Activated CD4-positive, alpha-beta T cell treated with anti-CD3 and anti-CD28 coated beads, Interleukin-2, amount 10 ng/mL, durations not matched to agents 24 days and 14 days (primary cell): ENCODE data around the gene SLC43A3. TPM values are rescaled to one million over a fixed set of nuclear protein-coding genes. Genes with fewer than 3 reads are reported as not detected.
A peak's percentile ranks its signal among the peaks of the same experiment; 100 is the strongest.

Experiments
- DNase-seq: peaks from one replicate; pipeline ENCODE4 v3.0.0; 2022
- H3K27ac Mint-ChIP-seq: one replicate; pipeline ENCODE4 v1.8.0; 2022; ENCODE audit warnings: mild to moderate bottlenecking, mixed read lengths
- H3K27me3 Mint-ChIP-seq: one replicate; pipeline ENCODE4 v1.8.0; 2022; ENCODE audit warnings: mixed read lengths
- H3K36me3 Mint-ChIP-seq: one replicate; pipeline ENCODE4 v1.8.0; 2022; ENCODE audit warnings: low read depth, mild to moderate bottlenecking, mixed read lengths
- H3K4me1 Mint-ChIP-seq: one replicate; pipeline ENCODE4 v1.8.0; 2021; ENCODE audit warnings: mixed read lengths
- H3K4me3 Mint-ChIP-seq: one replicate; pipeline ENCODE4 v1.8.0; 2022; ENCODE audit warnings: mild to moderate bottlenecking, moderate library complexity, mixed read lengths
- H3K9me3 Mint-ChIP-seq: one replicate; pipeline ENCODE4 v1.8.0; 2021; ENCODE audit warnings: mixed read lengths
- intact Hi-C: fragments of 100-400 bp; cut with micrococcal nuclease; formaldehyde crosslinking; loops from one replicate; pipeline ENCODE4 v1.15.1; 2023
- total RNA-seq: library from RNA; stranded (reverse); gene quantifications from 2 replicates; pipeline ENCODE4 v1.2.3, GENCODE V29; 2022

Gene SLC43A3
- 255 and 261 TPM in 2 replicates for total RNA-seq

DNA sequence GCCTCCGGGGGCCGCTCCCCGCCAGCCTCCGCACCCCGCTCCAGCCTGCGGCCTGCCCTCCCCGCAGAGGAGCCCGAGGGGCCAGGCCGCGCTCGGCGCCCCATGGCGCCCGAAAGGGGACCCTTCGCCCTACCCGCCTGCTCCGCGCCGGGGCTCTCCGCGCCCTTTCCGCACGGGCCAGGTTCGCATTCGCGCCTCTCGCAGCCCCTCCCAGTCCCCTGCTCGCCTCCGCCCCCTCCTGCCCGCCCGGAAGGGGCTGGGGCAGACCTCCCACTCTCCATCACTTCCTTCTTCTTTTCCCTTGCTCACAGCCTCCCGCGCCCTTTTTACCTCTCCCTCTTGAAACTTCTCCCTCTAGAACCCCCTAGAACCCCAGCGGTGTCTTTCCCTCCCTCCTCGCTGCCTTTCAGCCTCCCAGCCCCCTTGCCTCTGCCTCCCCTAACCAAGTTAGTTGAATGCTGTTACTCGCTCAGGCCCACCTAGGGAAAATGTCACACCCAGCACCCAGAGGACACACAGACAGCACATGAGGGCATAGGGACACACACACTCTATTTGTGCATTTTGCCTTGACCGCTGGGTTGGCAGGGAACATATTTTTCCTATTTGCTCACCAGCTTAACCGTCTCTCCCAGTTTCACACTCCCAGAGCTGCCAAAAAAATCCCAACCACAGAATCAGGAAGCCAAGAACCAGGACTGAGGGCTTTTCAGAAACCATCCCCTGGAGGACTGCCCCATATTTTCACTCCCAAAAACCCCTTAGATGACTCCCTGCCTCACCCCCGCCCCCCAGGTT lies at the start of gene SLC43A3:
TSS of gene SLC43A3 (minus strand) at position 193 of the 798 bp plus-strand sequence. CDS start 949 bp downstream, outside the sequence.
- Mint-ChIP-seq H3K4me1 (peaks cover 43% of the 10 kb centered on the region), H3K4me3 (peak within 1 kb of the TSS; percentile 96), H3K27ac (peak within 1 kb of the TSS; percentile 95), H3K9me3 (no peaks in the 10 kb centered on the region), H3K36me3 (peaks cover 48% of the 10 kb centered on the region), H3K27me3 (peaks cover 9% of the 10 kb centered on the region)
- peak; percentile 91 for DNase-seq
- intact Hi-C loops: loop anchor here (1.0 to 10.0 kb wide), 3 partner anchors 230 to 1148 kb away; partner anchors contain the start of genes CLP1 and LPXN

DNA sequence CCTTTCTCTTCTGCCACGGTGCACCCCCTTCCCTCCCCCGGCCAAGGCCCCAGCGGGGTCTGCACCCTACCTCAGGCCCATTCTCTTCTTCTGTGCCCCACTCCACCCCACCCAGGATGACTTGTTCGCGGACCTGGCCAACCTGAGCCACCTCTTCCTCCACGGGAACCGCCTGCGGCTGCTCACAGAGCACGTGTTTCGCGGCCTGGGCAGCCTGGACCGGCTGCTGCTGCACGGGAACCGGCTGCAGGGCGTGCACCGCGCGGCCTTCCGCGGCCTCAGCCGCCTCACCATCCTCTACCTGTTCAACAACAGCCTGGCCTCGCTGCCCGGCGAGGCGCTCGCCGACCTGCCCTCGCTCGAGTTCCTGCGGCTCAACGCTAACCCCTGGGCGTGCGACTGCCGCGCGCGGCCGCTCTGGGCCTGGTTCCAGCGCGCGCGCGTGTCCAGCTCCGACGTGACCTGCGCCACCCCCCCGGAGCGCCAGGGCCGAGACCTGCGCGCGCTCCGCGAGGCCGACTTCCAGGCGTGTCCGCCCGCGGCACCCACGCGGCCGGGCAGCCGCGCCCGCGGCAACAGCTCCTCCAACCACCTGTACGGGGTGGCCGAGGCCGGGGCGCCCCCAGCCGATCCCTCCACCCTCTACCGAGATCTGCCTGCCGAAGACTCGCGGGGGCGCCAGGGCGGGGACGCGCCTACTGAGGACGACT lies 49.3 kb upstream of the SLC43A3 start:
- Mint-ChIP-seq H3K4me3 (peak overlapping the region; percentile 67), H3K27ac (no peak overlapping the region), H3K4me1 (peaks cover 19% of the 10 kb centered on the region), H3K27me3 (peaks cover 53% of the 10 kb centered on the region), H3K36me3 (no peaks in the 10 kb centered on the region), H3K9me3 (no peaks in the 10 kb centered on the region)
- DNase-seq: peak; percentile 67
- intact Hi-C loops: no loop called here

DNA sequence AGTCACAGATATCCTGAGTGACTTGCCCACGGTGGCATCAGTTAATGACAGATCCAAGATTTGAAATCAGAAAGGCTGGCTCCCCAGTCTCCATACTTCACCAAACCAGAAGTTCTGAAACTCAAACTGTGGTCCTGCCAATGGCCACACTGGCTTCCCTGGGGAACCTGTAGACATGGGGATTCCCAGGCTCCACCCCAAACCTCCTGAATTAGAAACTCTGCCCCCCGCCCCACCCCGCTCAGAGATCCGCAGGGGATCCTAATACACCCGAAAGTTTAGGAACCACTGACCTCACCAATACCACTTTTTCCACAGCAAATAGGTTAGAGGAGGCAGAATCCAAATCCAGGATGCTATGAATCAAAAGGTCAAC lies 48.7 kb upstream of the SLC43A3 start:
- intact Hi-C loops: no loop called here
- Mint-ChIP-seq H3K27ac (no peak overlapping the region), H3K9me3 (no peaks in the 10 kb centered on the region), H3K4me1 (peaks cover 19% of the 10 kb centered on the region), H3K4me3 (peak overlapping the region; percentile 67), H3K36me3 (no peaks in the 10 kb centered on the region), H3K27me3 (peaks cover 51% of the 10 kb centered on the region)
- no peak for DNase-seq

DNA sequence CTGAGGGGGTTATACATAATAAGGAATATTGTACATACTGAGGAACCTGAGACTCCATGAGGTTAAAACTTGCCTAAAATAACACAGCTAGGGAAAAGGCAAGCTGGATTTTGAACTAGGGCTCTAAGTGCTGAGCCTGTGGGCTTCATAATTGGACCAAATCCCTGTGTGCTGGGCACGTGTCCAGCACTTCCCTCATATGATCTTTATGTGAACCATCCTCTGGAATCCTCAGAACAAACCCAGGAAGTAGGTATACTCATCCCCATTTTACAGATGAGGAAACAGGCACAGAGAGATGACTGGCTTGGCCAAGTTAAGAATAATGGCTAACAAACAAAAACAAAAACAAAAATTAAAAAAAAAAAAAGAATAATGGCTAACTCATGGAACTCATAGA lies 48.3 kb upstream of the SLC43A3 start:
- intact Hi-C loops: no loop called here
- Mint-ChIP-seq H3K27me3 (peaks cover 48% of the 10 kb centered on the region), H3K36me3 (no peaks in the 10 kb centered on the region), H3K27ac (no peak overlapping the region), H3K9me3 (no peaks in the 10 kb centered on the region), H3K4me3 (no peak overlapping the region), H3K4me1 (peaks cover 18% of the 10 kb centered on the region)
- DNase-seq: no peak

DNA sequence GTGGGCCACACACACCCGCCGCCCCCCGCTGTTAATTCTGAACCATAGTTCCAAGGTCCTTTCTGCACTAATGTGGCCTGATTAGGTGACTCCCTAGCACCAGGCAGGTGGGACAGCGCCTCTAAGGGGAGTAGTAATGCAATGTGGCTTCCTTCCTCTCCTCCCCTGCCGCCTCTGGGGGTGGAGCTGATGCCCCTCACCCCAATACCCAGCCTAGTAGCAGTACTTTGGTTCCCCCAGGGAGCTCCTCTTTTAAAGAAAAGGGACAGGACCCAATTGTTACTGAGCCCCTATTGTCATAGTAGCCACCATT lies 47.8 kb upstream of the SLC43A3 start:
- no peaks in the 10 kb centered on the region for H3K36me3 Mint-ChIP-seq
- no peaks in the 10 kb centered on the region for H3K9me3 Mint-ChIP-seq
- no peak overlapping the region for H3K27ac Mint-ChIP-seq
- no peak overlapping the region for H3K4me3 Mint-ChIP-seq
- H3K27me3 Mint-ChIP-seq: peaks cover 46% of the 10 kb centered on the region
- intact Hi-C loops: no loop called here
- H3K4me1 Mint-ChIP-seq: peaks cover 16% of the 10 kb centered on the region
- DNase-seq: no peak

DNA sequence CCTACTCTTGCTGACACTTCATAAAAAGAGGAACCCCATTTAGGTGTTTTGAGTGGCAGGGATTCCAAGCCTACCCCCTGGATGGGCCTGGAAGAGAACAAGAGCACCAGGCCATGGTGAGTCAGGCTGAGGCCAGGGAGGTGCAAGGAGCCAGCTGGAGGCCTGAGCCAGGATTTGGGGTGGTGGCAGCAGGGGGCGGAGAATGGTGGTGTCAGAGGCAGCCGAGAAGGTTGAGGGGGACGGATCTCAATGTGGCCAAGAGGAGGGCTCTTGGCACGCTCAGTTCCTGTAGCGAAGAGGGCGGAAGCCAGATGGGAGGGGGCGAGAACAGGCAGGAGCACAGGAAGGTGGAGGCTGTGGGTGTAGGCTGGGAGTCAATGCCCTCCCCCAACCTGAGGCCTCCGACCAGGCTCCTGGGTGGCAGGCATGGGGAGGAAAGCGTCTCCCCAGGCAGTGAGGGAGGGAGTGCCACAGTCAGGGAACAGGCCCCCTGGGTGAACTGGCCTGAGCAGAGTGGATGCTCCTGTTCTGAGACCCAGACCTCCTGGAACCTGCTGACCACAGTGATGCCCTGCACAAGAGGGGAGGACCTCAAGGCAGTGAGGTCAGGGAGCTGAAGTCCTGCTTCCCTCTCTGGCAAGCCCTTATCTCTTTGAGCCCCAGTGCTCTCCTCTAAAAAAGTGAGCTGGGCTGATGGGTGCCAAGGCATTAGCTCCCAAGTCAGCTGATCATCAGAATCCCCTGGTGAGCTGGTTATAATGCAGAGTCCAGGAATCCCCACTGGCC lies 47.3 kb upstream of the SLC43A3 start:
- H3K36me3 Mint-ChIP-seq: no peaks in the 10 kb centered on the region
- peak overlapping the region; percentile 70 for H3K27ac Mint-ChIP-seq
- DNase-seq: peak; percentile 80
- peak overlapping the region; percentile 44 for H3K4me3 Mint-ChIP-seq
- H3K4me1 Mint-ChIP-seq: peaks cover 16% of the 10 kb centered on the region
- intact Hi-C loops: no loop called here
- no peaks in the 10 kb centered on the region for H3K9me3 Mint-ChIP-seq
- peaks cover 41% of the 10 kb centered on the region for H3K27me3 Mint-ChIP-seq

DNA sequence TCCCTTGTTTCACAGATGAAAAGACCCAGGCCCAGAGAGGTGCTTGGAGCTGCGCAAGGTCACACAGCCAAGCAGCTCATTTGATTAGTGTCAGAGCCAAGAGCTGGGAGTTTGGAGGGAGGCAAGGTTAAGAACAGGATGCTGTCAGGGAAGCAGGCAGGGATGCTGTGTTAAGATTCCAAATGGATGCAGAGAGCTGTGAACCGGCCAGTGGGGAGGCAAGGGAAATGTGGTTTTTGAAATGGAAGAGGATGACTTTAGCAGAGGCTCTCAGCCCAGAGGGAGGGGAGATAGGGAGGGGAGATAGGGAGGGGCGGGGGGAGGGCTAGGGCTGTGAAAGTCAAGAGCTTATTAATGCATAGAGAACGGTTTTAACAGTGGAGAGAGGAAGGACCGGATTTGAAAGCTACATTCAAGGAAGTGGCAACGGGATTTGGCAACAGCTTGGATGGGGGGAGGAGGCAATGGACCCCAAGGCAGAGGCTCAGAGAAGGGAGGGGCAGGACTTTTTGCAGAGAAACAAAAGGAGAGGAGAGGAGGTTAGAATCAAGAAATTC lies 46.4 kb upstream of the SLC43A3 start:
- DNase-seq: no peak
- Mint-ChIP-seq H3K9me3 (no peaks in the 10 kb centered on the region), H3K4me1 (peaks cover 16% of the 10 kb centered on the region), H3K4me3 (no peak overlapping the region), H3K27me3 (peaks cover 39% of the 10 kb centered on the region), H3K27ac (no peak overlapping the region), H3K36me3 (no peaks in the 10 kb centered on the region)
- intact Hi-C loops: no loop called here

DNA sequence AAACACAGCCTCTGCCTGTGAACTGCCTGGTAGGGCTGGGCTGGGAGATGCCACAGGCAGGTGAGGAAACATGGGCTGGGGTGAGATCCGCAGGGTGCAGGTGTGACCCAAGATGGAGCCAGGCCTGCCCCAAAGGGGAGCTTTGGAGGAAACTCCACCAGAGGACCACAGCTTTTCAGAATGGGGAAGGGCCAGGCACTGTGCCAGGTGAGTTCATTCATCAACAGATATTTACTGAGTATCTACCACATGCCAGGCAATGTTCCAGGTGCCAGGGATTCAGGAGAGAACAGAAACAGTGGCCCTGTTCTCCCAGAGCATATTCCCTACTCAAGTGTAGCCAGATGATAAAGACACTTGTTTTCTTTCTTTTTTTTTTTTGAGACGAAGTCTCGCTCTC lies 44.6 kb upstream of the SLC43A3 start:
- no peaks in the 10 kb centered on the region for H3K36me3 Mint-ChIP-seq
- H3K27ac Mint-ChIP-seq: no peak overlapping the region
- intact Hi-C loops: no loop called here
- peaks cover 16% of the 10 kb centered on the region for H3K4me1 Mint-ChIP-seq
- no peak for DNase-seq
- no peaks in the 10 kb centered on the region for H3K9me3 Mint-ChIP-seq
- peaks cover 24% of the 10 kb centered on the region for H3K27me3 Mint-ChIP-seq
- H3K4me3 Mint-ChIP-seq: no peak overlapping the region

DNA sequence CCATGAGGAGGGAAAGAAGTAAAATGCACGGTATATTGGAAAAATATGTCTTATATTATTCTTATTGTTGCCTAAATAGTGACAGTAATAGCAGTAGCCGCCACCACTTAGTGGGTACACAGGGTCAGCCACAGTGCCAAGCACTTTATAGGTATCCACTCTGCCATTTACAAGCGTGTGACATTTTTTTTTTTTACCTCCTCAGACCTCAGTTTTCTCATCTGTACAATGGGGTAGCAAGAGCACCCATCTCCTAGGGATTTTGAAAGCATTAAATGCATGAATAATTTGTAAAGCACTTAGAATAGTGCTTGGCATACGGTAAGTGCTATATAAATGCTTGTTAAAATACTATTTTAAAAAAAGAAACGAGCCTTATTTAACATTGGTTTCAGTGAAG lies 42.3 kb upstream of the SLC43A3 start:
- no peak overlapping the region for H3K4me3 Mint-ChIP-seq
- H3K9me3 Mint-ChIP-seq: no peaks in the 10 kb centered on the region
- H3K4me1 Mint-ChIP-seq: peaks cover 6% of the 10 kb centered on the region
- DNase-seq: no peak
- H3K27me3 Mint-ChIP-seq: peaks cover 12% of the 10 kb centered on the region
- intact Hi-C loops: no loop called here
- no peaks in the 10 kb centered on the region for H3K36me3 Mint-ChIP-seq
- no peak overlapping the region for H3K27ac Mint-ChIP-seq

DNA sequence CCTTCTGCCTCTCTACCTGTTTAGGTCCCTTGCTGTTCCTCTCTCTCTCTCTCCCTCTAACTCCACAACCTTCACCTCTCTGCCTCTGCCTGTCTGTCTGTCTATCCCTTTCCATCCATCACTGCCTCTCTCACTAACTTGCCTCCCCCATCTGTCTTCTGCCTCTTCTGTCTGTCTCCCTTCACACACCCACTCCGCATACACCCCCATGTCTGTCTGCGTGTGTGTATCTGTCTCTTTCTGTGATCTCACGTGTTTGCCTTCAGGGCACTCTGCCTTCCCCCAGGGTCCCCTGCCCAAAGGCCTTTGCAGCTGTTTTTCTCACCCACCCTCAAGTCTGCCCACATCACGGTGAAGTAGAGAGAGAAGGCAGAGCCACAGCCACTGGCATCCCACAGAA lies 41.4 kb upstream of the SLC43A3 start:
- Mint-ChIP-seq H3K27me3 (peaks cover 10% of the 10 kb centered on the region), H3K27ac (no peak overlapping the region), H3K4me3 (no peak overlapping the region), H3K9me3 (no peaks in the 10 kb centered on the region), H3K4me1 (no peaks in the 10 kb centered on the region), H3K36me3 (no peaks in the 10 kb centered on the region)
- intact Hi-C loops: no loop called here
- DNase-seq: no peak

DNA sequence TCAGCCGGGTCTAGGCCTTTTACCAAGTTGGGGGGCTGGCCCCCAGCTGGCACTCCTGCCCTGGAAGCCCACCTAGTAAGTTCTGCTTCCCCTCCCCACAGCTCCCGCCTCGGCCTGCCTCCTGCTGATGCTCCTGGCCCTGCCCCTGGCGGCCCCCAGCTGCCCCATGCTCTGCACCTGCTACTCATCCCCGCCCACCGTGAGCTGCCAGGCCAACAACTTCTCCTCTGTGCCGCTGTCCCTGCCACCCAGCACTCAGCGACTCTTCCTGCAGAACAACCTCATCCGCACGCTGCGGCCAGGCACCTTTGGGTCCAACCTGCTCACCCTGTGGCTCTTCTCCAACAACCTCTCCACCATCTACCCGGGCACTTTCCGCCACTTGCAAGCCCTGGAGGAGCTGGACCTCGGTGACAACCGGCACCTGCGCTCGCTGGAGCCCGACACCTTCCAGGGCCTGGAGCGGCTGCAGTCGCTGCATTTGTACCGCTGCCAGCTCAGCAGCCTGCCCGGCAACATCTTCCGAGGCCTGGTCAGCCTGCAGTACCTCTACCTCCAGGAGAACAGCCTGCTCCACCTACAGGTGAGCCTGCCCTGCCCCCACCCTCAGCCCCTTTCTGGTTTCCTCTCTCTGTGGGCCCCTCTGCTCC lies 40.7 kb upstream of the SLC43A3 start:
- Mint-ChIP-seq H3K9me3 (no peaks in the 10 kb centered on the region), H3K27me3 (peaks cover 14% of the 10 kb centered on the region), H3K27ac (no peak overlapping the region), H3K4me1 (no peaks in the 10 kb centered on the region), H3K4me3 (no peak overlapping the region), H3K36me3 (no peaks in the 10 kb centered on the region)
- DNase-seq: no peak
- intact Hi-C loops: no loop called here

DNA sequence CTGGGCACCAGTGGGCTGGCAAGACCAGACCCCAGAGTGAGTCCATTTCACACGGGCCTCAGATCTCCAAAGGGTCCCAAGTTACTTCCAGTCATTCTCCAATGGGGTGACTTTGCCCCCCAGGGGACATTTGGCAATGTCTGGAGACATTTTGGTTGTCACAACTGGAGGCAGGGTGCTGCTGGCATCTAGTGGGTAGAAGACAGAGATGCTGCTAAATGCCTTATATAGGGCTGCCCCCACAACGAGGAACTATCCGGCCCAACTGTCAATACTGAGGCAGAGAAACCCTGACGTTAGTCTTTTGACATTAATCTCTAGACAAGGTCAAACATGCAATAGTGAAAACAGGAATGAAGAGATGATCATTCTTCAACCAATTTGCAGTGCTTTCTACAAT lies 39.8 kb upstream of the SLC43A3 start:
- no peak overlapping the region for H3K4me3 Mint-ChIP-seq
- H3K36me3 Mint-ChIP-seq: no peaks in the 10 kb centered on the region
- H3K27ac Mint-ChIP-seq: no peak overlapping the region
- H3K9me3 Mint-ChIP-seq: no peaks in the 10 kb centered on the region
- peaks cover under 1% of the 10 kb centered on the region for H3K4me1 Mint-ChIP-seq
- intact Hi-C loops: no loop called here
- no peak for DNase-seq
- H3K27me3 Mint-ChIP-seq: peaks cover 22% of the 10 kb centered on the region

DNA sequence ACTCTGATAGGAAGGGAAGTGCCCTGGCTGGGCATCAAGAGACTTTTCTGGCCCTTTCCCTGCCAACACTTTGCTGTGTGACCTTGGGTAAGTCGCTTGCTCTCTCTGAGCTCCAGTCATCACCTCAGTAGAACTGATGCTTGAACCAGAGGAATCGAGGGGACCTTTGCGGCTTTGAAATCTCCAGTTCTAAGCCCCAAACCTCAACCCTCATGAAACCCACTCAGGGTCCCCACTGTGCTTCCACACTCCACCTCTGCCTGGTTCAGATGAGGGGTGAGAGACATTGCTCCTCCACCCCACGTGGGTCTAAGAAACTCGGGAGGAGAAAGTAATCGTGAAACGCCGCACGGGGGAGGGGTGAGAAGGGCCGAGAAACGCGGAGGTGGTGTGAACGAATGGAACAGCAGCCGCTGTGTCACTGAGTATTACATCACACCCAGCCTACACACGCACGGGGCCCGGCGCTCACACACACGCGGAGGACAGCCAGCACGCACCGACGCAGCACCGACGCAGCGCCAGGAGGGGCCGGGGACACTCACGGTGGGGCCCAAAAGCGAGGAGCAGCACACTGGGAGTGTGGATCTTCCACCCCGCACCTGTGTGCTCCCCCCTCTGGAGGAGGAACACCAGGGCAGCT lies 37.7 kb upstream of the SLC43A3 start:
- no peaks in the 10 kb centered on the region for H3K9me3 Mint-ChIP-seq
- no peak overlapping the region for H3K27ac Mint-ChIP-seq
- H3K27me3 Mint-ChIP-seq: peaks cover 33% of the 10 kb centered on the region
- peaks cover 8% of the 10 kb centered on the region for H3K4me1 Mint-ChIP-seq
- no peak for DNase-seq
- no peak overlapping the region for H3K4me3 Mint-ChIP-seq
- H3K36me3 Mint-ChIP-seq: no peaks in the 10 kb centered on the region
- intact Hi-C loops: no loop called here
